HG02763 (cell line): ENCODE results near the gene PPIL3.

Experiments used
- ATAC-seq: cut with Tn5 transposase; IDR thresholded peaks from one replicate; pipeline ENCODE4 v1.9.1; 2021; ENCODE audit warnings: mild to moderate bottlenecking, moderate library complexity; ENCODE audit not compliant: unreplicated experiment

PPIL3 gene

DNA sequence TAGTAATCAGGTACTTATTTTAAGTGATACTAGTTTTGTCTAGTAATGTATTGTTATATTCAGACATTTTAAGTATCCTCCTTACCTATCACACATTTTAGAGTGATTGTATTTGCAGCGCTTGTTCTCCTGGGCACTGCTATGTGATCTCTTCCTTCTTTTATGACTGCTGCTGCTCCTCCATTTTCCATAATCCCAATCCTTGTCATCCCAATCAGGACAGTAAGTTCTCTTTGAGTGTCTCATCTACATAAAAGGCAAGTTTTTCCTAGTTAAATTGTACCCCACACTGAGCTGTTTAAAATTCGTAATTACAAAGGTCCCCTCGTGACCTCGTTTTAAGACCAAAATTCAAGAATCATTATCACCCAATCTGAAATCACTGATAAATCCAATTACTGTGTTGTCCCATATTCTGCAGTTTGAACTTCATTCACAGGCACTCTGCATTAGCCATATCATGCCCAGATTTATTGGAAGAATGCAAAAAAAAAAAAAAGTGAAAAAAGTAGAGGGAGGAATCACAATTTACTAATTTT lies 27.2 kb downstream of the PPIL3 start:
- no peak for ATAC-seq

DNA sequence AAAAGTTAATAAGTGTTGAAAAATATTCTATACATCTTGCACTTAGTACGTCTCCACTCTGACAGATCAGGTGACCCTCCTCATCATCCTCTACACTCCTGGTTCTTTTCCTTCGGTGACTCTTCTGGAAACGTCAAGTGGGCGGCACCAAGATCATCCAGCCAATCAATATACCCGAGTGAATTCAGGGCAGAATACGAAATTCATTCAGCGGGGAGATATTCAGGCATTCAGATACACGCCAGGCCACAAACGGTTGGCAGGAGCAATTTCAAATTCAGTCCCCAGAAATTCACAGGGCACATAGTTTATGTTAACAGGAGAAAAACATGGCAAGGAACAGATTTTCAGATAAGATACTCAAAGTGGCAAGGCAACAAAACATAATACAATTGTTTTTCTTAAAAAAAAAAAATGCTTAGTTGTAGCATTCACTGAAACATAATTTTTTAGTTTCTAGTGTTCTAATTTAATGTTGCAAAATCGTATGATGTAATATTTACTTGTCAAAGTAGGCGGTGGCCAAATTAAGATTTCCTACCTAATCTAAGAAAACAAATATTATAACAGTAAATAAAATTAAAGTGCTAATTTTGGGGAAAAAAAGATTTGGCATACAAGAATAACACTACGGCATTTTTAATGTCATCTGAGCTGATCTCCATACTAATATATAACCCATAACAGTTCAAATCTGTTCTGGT lies 28.6 kb downstream of the PPIL3 start:
- ATAC-seq, result no peak

DNA sequence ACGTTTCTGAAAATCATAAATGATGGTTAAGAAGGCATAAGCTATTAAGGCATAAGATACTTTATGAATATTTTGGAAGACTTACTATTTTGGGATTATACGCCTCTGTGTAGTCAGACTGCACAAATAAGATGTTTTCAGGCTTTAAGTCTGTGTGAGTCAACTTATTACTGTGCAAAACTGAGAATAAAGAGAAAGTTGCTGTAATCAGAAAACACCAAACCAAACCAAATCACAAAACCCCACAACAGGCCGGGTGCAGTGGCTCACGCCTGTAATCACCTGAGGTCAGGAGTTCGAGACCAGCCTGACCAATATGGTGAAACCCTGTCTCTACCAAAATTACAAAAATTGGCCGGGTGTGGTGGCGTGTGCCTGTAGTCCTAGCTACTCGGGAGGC lies 32.1 kb downstream of the PPIL3 start:
- no peak for ATAC-seq

DNA sequence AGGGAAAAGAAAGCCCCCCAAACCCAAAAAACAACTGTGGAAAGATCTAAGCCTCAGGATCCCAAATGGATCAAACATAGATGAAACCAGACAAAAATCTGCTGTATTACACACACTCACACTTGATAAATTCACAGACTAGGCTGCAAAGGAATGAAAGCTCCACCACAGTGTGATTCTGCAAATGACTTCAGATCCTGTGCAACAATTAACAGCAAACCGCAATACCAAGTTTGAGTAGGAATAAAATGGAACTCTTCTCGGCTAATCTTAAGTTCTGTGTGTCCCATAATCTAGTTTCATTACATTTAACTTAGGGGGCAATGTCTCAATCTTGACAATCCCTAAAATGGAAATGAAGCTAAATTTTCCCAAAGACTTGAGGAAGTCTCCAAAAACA lies 36.3 kb downstream of the PPIL3 start:
- ATAC-seq, result no peak

DNA sequence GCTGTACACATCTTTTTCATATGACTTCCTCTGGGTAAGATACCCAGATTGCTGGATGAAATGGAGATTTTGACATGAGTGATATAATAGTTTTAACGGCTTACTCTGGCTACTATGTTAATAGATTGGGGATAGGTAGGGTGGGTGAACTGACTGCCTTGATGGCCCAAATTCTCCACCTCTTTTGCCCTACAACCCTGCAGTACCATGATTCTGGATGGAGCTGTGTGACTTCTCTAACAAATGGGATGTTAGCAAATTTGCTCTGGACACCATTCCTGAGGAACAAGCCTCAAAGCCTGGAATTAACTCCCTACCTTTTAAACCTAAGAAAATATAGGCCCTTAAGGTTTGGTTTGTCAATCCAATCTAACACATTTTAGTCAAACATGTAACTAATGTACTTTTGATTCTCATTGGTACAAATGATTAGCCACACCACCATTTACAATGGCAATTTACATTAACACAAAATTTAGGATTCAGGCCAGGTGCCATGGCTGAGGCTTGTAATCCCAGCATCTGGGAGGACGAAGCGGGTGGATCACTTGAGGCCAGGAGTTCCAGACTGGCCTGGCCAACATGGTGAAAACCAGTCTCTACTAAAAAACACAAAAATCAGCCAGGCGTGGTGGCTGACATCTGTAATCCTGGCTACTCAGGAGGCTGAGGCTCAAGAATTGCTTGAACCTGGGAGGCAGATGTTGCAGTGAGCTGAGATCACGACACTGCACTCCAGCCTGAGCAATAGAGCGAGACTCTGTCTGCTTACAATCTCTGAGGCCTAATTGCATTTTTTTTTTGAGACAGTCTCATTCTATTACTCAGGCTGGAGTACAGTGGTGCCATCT lies 37.3 kb downstream of the PPIL3 start:
- no peak for ATAC-seq

DNA sequence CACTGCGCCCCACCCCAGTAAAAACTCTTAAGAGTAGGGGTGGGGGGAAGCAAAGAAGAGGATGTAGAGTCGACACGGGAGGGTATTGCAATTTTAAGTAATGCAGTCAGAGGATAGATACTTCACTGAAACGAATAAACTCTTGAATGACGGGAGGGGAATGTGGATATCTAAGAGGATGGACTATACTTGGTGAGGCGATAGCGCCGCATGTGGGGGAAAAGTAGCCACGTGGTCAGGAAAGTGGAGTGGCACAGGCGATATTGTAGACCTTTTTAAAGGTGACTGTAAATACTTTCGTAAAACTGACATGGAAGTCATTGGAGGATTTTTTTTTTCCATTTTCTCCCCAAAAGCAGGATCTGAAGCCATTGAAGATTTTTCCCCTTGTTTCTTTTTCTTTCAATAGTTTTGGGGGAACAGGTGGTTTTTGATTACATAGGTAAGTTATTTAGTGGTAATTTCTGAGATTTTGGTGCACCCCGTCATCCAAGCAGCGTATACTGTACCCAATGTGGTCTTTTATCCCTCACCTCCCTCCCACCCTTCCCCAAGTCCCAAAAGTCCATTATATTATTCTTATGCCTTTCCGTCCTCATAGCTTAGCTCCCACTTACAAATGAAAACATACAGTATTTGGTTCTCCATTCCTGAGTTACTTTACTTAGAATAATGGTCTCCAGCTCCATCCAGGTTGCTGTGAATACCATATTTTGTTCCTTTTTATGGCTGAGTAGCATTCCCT lies 38.2 kb downstream of the PPIL3 start:
- ATAC-seq, result no peak

DNA sequence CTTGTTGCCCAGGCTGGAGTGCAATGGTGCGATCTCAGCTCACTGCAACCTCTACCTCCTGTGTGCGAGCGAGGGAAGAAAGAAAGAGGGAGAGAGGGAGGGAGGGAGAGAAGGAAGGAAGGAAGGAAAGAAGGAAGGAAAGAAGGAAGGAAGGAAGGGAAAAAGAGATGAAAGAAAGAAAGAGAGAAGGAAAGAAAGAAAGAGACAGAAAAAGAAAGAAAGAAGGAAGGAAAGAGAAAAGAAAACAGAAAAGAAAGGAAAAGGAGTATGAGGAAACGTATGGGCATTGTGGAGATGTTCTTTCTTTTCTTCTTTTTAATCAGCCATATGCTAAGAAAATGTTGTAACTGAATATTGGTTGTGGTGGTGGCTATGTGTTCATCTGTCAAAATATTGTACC lies 40.9 kb downstream of the PPIL3 start:
- no peak for ATAC-seq

DNA sequence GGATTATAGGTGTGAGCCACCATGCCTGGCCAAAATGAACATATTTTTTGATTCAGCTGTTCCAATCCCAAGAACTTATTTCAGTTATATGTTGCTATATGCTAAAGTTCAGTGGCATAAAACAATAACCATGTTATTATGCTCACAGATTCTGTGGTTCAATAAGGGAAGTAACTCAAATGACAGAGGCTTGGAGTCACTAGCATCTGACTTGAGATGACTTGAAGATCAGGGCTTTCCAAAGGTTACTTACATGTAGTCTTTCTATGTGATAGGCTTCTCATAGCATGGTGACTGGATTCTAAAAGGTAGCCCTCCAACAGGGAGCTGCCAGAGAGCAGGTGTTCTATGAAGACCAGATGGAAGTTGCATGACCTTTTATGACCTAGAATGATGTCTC lies 41.6 kb downstream of the PPIL3 start:
- ATAC-seq, result no peak

DNA sequence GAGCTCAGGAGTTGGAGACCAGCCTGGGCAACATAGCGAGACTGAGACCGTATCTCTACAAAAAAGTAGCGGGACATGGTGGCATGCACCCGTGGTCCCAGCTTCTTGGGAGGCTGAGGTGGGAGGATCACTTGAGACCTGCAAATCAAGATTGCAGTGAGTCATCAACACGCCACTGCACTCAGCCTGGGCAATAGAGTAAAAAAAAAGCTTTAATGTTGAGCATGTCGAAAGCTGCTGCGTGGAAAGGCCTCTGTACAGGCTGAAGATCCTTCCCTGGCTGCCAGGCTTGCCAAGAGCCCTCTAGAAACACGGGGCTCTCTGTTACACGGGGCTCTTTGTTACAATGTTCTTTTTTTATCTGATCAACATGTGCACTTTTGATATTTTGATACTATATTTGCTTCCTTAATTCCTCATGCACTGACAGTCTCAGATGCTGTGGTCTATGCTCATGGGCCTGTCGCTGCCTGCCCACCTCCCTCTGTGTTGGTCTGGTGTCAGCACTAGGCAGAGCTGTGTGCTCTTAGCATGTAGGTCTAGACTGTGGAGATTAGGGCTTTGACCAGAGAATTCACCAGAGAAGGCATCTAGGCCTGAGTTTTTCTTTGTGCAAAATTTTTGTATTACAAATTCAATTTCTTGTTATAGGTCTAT lies 43.1 kb downstream of the PPIL3 start:
- no peak for ATAC-seq

DNA sequence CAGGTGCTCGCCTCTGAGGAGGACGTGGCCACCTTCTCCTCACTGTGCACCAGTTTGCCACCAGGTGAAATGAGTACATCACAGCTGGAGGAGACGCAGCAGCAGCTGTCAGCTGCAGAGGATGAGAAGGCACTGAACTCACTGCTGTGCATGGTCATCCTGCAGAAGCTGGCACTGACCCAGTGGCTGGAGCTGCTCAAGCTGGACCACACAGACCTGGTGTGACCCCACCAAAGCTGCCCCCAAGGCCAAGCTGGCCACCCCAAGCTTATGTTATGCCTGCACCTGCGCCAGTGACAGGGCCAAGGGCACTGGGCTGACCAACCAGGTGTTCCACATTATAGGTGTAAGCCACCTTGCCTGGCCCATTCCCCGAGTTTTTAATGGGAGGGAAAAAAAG lies 43.7 kb downstream of the PPIL3 start:
- ATAC-seq, result no peak

DNA sequence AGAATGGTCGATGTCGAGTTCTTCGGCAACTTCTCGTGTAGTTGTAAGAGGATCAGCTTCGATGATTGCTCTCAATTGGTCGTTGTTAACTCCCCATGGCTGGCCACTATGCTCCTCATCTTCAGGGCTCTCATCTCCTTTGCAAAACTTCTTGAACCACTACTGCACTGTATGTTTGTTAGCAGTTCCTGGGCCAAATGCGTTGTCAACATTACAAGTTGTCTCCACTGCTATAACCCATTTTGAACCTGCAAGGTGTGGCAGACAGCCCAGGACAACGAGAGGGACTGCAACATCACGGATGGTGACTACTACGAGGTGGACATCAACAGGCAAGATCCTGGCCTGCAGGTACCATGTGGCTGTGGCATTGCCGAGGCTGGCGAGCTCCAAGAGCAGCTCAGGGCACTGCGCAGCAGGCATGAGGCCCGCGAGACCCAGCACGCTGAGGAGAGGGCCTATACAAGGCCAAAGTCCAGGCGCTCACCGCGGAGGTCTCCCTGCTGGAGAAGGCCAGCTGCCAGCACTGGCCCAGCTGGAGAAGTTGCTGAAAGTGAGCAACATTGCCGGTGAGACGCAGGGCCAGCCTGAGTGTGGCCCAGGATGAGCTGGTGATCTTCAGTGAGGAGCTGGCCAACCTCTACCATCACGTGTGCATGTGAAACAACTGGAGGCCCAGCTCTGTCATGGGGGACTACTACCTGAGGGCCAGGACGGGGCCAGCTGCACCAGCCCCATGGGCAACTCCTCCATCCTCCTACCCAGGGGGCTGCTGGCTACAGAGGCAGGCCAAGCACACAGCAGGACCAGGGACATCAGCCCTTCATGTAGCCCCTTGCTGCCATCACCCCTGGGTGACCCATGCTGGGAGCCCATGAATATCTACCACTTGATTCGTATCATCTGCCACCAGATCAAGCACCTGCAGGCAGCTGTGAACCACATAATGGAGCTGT lies 44.6 kb downstream of the PPIL3 start:
- ATAC-seq, result no peak

DNA sequence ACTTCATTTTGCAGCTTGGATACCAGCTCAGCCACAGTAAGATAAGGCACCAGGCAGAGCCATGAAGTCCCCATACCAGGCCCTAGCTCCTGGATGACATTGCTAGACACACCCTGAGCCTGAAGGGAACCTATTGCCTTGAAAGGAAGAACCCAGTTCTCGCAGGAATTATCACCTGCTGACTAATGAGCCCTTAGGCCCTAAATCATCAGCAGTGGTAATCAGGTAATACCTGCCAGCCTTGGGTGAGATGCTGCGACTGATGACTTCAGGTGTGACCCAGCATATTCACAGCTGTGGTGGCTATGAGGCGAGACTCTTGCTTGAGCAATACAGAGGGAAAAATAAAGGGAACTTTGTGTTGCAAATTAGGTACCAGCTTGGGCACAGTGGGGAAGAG lies 49.4 kb downstream of the PPIL3 start:
- ATAC-seq, result no peak

DNA sequence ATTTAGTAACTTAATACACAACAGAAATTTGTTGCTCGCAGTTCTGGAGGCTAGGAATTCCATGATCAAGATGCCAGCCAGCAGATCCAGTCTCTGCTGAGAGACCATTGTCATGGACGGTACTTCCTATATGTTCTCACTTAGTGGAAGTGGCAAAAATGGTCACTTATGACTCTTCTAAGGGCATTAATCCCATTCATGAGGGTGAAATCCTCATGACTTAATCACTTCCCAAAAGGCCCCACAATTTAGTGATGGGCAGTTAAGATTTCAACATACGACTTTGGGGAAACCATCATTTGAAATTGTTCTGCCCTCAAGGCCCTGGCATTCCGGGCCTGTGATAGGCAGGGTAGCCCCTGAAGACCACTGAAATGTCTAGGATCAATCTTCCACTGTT lies 54.2 kb downstream of the PPIL3 start:
- no peak for ATAC-seq

DNA sequence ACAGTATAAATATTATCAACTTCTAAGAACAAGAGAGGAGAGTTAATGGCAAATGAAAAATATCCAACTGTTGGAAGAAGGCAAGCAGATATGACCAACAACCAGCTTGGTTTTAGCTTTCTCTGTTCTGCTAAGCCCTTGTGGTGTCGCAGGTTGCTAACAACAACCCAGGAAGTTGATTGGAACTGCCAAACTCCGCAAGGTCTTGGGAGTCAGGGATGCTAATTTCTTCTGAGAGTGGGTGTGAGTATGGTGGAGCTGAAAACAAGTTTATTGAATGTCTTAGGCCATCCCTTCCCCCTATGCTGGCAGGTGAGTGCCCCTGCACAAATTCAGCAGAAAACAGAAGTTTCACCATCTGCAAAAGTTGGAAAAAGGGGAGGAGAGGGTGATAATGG lies 59.6 kb downstream of the PPIL3 start:
- no peak for ATAC-seq

DNA sequence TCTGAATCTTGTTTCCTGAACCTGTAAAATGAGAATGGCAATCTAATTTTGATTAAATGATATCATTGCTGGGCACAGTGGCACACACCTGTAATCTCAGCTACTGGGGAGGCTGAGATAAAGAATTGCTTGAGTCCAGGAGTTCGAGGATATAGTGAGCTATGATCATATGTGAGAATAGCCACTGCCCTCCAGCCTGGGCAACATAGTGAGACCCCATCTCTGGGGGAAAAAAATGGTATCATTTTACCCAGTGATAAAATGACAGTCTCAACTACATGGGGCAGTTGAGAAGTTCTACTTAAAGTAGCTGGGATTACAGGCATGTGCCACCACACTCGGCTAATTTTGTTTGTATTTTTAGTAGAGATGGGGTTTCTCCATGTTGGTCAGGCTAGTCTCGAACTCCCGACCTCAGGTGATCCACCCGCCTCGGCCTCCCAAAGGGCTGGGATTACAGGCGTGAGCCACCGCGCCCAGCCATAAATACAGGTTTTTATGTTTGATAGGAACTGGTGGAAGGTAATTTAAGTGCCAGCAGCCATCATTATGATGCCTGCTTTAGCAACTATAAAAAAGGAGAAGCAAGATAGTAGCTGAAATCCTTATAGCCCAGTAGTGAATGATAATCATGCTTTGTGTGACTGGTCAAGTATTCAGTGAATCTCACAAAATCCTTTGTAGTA lies 60.2 kb downstream of the PPIL3 start:
- no peak for ATAC-seq

DNA sequence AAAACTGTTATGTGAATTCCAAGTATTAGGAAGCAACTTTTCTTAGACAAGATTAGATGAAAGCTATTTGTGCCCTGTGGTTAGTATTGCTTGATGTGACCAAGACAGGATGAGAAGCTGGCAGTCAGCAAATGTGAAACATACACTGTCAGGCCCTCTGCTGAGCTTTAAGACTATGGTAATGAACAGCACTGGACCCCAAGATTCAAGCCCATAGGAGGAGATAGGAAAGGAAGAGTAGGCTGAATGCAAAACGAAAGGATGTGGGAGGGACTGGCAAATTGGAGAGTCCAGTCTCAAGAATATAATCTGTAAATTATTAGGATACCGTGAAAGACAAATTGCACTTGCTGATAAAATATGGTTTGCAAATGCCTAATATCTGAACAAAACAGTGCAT lies 60.8 kb downstream of the PPIL3 start:
- no peak for ATAC-seq

DNA sequence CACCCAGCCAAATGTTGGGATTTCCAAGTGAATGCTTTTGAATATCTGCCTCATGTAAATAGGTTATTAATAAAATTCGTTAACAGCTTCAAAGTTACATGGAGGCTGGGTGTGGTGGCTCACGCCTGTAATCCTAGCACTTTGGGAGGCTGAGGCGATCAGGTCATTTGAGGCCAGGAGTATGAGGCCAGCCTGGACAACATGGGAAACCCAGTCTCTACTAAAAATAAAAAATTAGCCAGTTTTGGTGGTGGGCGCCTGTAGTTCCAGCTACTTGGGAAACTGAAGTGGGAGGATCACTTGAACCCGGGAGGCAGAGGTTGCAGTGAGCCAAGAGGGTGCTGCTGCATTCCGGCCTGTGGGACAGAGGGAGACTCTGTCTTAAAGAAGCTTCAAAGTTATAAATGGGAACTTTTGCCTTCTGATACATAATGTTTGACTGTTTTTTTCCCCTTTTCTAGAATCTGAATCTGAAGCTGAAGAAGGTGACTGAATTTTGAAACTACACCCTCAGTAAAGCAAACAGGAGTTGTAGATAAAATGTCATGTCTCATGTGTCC lies 67.1 kb downstream of the PPIL3 start:
- ATAC-seq, result no peak
